RCC 7860 (cell line): ENCODE measurements around the gene TTC39A.

Experiments
- DNase-seq: peaks from one replicate; pipeline ENCODE4 v3.0.0-alpha.2; 2015; ENCODE audit warnings: low spot score
- FAIRE-seq: peaks from 2 replicates; lab custom pipeline; 2012; peaks lifted over from hg19 to GRCh38; lab: Jason Lieb, UNC

TTC39A gene

DNA sequence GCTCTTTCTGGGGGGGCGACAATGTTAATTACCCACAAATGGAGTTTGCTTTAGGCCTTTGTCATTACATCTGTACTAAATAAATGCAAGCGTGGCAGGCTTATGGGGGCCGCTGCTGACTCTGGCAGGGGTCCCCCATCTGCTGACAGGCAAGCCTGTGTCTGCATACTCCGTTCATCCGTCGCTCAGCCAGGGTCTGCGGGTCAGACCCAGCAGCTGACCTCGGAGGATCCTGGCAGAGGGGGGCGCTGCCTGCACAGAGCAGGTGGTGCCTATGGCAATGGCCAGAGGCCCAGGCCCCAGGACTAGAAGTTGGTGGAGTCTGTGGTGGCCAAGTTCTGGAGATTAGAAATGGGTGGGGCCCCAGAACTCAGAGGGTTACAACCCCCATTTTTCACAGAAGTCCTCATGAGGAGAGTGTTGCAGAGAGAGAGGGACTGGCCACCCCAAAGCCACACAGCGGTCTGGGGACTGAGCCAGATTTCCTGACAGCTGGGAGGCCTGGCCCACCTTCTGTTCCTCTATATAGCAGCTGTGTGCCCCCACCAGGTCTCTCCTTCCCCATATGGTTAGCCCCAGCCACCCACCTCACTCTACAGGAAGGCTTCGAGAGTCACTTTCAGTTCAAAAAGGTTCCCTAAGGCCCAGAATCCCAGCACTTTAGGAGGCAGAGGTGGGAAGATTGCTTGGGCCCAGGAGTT, 31.0 kb downstream of the TTC39A start:
- FAIRE-seq, result no peak
- DNase-seq, result no peak

DNA sequence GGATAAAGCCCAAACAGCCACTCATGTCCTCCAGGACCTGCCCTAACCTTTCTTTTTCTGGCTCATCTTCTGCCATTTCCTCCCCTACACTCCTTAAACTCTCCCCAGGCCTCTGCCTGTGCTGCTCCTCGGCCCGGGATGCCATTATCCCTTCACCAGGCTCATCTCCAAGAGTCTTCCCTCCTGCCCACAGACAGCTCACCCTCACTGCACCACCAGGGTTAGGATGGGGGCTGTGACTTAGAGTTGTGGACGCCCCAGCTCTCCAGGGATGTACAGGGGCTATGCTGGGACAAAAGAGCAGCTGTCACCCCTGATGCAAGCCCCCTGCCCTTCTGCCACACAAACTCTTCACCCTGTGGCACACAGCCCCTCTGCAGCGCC, 32.0 kb downstream of the TTC39A start:
- no peak for DNase-seq
- FAIRE-seq, result no peak

DNA sequence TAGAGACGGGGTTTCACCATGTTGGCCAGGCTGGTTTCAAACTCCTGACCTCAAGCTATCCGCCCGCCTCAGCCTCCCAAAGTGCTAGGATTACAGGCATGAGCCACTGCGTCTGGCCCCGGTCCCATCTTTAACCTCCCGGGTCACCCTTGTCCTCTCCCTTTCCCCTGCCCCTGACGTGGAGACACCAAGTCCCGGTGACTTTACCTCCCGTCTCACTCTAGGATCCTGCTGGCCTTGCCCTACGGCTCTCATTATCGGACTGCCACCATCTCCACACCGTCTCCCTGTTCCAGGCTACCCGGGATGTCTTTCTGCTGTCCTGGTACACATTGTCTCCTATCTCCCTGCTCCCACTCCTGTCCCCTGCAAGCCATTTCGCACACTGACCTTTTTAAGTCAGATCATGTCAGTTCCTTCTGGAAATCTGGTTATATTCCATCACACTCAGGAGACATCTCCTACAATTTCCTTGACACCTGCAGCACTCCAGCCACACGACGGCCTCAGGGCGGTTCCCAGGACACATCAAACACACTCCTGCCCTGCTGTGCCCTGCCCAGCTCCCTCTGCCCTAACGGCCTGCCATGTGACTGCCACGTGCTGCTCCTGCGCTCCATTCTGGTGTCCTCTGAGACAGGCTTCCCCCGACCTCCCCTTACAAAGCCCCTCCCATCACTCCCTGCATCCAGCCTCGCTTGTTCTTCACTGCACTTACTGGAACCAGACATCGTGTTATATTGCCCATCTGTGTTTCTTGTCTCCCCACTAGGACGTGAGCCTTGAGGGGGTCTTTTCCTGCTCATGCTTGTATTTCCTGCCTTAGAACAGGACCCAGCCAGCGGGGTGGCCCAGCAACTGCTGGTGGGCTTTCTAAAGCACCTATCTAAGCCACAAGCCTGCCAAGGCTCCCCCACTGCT, 32.7 kb downstream of the TTC39A start:
- FAIRE-seq (no peak), DNase-seq (no peak)

DNA sequence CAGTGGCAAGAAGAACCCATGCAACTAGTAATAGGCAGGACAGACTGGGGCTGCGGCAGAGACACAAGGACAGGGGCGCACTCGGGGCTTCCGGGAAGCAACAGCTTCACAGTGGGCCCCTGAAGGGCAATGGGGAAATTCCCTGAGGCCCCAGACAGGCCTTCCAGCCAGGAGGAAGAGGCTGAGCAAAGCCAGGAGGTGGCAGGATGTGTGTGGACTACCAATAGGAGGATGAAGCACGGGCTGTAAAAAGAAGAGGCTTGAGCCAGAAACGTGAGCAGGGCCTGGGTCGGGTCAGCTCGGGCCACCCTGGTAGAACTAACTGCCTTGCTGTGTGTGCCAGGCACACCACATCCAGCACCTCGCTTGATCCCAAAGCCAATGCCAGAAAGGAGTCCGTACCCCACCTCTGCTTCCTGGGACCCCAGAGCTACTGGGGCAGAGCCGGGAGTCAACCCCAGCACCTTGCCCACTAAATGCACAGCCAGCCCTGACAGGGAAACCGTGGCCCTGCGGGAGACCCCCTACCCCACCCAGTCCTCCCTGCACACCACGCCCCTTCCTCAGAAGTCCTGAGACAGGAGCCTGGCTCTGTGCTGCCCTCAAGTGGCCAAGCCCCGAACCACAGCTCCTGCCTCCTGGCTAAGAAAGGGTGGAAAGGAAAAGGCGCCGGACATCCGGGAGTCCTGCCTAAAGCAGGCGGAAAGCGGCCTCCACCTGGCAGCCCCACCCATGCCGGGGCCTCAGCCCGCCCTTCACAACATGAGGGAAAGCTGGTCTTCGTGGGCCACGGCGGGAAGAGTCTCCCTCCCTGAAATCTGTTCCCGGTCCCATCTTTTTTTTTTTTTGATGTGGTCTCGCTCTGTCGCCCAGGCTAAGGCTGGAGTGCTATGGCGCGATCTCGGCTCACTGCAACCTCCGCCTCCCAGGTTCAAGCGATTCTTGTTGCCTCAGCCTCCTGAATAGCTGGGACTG, 33.7 kb downstream of the TTC39A start:
- no peak for FAIRE-seq
- peak; percentile 62 for DNase-seq

DNA sequence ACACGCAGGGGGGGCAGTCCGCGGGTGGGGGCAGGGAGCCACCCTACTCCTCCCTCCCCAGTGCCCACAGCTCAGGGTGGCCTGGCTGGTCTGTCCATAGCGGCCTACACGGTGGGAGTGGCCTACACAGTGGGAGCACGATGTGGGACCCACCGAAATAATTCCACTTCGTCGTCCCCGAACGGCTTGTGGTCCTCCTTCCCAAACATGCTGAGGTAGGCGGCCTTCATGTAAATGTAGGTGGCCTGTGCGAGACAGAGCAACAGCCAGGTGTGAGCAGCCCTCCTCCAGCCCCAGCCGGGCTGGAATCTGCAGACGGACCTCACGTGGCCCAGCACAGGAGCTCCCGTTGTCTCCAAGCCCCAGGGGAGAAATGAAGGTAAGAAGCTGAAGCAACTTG, 34.4 kb downstream of the TTC39A start:
- no peak for DNase-seq
- FAIRE-seq, result no peak

DNA sequence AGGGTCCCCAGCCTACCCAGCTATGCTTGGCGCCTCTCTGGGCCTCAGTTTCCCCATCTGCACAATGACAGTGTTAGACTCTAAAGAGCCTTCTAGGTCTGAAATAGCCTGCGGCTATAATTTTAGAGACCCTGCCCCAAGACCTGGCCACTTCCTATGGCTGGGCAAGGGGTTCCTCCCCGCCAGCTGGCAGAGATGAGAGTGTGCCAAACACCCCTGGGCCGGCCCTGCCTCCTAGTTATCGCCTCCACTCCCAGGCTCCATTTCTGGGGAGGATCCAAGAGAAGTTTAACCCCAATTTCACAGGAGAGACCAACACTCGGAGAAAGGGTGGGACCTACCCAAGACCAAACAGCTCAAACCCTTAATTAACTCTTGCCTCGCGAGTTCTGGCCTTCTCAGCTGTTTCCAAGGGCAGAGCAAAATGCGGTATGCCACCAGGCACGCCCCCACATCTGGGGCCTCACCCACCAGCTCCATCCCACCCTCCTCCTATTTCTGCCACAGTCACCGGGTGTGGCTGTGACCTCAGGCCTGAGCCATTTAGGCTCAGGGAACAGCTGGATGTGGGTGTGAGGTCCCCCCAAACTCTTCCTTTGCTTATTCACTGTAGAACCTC, 35.7 kb downstream of the TTC39A start:
- DNase-seq, result no peak
- FAIRE-seq, result no peak

DNA sequence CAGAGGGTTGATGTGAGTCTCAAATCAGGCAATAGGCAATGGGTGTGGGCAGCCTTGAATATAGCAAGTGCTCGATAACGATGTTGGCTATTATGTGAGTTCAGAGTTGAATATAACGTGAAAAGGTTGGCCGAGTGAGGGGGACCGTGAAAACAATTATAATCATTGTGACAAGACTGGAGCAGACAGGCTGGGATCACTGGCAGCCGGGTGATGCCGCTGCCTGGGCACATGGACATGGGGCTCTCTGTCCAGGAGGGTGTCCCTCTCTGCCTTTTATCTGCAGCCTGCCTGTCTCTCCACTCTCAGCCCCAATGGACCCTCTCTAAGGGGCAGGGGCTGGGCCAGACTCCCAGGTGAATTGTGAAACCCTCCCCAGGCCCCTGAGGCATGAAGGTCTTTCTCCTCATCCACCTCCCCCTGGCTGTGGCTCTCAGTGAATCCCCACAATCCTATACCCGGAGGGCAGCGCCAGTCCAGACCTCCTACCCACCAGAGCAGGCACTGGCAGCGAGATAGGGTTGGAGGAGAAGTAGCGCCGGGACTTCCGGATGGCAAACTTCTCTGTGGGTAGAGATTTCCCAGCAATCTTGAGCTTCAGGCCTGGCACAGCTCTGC, 36.4 kb downstream of the TTC39A start:
- DNase-seq (no peak), FAIRE-seq (no peak)

DNA sequence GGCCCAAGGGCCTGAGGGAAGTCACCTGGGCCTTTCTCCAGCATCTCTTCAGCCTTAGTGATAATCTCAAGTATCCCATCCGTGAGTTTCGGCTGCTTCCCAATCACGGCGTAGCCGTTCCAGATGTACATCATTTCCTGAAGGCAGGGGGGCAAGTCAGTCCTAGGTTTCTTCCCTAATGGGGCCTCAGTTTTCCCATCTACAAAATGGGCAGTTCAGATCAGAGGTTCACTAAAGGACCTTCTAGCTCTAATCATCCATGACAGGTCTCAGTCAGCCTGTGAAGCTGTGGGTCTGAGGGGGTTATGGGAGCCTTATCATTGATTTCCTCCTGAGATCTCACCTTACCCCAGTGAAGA, 39.9 kb downstream of the TTC39A start:
- DNase-seq (no peak), FAIRE-seq (no peak)

DNA sequence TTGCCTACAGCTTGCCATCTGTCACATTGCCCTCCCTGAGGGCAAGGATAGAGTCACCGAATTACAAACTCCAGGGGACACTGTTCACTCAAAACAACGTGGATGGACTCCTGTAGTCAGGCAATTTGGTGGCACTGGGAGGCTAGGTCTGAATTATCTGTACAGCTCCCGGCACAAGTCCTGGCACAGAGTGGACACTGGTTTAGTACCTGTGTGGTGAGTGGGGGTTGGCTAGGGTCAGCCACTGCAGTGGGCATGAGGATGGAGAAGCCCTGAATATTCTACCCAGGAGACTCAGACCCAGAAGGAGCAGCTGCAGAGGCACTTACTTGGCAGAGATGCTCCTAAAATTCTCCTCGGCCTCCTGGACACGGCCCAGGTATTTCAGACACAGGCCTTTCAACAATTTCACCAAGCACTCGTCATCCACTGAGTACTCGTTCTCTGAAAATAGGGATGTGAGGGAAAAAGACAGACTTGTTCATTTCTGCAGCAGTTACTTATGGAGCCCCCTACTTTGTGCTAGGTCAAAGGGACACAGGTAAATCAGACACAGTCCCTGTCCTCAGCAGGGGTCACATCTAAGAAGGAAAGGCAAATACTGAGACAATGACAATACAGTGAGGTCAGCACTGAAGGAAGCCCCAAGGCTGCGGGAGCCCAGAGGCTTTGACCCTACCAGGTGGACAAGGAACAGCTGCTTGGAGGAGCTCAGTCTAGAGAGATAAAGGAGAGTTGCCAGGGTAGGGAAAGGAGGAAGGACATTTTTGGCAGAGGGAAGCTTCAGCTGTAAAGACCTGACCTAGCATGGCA, 40.5 kb downstream of the TTC39A start:
- DNase-seq, result no peak
- no peak for FAIRE-seq

DNA sequence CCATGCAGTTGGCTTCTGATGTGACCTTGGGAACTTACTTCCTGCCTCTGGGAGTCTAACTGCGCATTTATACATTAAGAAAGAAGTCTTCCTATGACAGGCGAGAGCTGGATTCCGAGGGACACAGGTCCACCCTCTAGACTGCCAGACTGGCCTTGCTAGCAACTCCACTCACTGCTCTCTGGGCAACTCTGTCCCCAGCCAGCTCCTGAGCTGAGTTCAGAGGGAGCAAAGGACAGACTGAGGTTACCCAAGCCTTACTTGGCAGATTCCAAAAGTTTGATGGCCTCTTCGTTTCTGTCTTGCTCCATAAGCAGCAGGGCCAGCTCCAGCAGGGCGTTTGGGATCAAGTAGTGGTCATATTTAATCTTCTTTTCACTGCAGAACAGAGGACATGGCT, 41.8 kb downstream of the TTC39A start:
- DNase-seq, result no peak
- FAIRE-seq, result no peak

DNA sequence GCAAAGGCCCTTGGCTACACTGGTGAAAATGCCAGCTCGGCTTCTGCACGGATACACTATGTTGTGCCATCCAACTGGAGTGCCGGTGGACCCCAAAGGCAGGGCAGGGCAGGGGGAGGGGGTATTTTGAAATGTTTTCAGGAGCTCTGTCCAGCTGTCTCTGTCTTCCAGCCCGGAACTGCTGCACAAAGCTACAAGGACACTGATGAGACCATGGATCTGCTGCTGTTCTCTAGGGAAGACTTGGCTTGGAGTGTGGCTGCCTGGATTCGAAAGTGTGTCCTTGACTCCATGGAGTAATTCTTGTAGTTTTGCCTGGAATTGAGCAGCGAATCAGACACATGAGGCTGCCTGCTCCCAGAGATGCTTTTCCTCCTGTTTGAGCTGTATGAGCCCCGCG, 42.4 kb downstream of the TTC39A start:
- DNase-seq (no peak), FAIRE-seq (no peak)

DNA sequence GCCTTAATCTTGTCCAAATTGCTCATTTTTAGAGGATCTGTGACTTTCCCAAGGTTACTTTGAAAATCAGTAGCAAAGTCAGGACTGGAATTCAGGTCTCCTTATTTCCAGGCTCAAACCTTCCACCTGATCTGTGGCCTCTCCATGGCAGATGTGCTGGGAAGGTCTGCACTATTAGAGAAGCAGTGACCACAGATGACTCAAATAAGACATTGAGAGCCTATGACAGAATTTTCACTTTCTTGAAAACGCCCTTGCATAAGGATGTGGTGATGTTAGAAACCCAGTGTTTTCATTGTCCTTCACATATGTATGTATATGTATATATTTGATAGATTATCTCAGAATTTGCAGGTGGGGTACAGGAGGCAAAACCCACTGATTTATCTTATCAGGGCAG, 45.3 kb downstream of the TTC39A start:
- no peak for DNase-seq
- no peak for FAIRE-seq

DNA sequence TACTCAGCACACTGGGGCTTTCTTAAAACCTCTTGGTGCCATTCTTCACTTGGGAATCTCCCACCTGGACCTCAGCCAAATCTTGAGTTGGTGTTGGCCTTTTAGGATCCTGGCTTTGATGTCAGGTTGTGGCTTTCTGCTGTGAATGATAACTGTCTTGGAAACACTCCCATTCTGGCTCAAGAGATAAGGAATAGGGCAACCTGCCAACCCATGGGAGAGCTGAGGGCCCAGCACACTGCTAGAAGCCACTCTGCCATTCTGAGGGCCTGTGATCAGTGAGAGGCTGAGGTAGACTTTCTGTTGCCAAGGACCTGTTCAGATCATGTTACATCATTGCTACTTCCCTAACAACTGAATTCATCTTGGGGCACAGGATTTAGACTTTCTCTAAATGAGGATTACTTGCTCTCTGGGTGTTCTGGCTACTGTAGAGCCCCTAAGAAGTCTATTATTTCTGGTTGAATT, 45.8 kb downstream of the TTC39A start:
- peak; percentile 78 for FAIRE-seq
- peak; percentile 87 for DNase-seq

DNA sequence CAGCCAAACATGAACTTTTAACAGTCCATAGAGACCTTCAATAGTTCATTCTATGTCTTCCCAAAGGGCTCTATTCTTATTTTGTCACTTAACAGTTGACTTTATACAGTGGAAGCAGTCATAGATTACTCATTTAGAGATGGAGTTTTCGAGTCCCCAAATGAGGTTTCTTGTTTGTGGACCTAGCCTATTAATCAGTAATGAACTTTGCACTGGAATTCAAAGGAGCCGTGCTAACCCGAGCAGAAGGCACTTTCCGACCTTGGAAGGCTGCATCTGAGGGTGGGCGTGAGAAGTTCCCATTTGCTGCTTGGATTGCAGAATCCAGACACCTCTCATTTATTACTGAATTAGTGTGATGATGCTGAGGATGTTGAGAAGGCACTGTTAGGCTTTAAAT, 46.4 kb downstream of the TTC39A start:
- DNase-seq (peak; percentile 28), FAIRE-seq (no peak)

DNA sequence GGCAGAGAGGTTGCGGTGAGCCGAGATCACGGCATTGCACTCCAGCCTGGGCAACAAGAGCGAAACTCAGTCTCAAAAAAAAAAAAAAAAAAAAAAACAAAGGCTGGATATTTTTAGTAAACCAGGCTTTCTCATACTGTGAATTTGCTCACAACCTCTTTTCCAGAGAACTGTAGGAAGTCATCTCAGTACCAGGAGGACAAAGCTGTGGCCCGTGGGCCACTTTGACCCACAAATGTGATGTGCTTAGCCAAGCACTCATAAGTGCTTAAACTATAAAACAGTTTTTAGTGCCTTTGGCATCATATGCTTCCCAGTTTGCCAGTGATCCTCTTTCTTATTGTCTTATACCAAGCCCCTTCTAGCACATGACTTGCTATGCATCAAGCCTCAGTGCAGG, 47.8 kb downstream of the TTC39A start:
- DNase-seq (no peak), FAIRE-seq (no peak)

DNA sequence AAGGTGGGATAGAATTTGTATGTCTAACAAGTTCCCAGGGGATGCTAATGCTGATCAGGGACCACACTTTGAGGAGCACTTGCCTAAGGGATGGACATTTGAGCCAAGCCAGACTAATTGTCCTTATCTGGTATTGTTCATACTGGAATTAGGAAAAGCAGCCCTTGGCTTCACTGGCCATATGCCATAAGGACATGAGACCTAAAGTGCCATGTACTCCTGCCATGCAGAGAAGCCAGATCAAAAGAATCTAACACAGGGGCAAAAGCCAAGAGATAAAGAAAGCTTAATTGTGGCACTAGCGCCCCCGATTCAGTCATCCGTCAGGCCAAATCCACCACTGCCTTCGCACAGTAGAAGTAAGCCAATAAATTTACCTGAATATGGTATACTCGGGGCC, 48.6 kb downstream of the TTC39A start:
- no peak for DNase-seq

DNA sequence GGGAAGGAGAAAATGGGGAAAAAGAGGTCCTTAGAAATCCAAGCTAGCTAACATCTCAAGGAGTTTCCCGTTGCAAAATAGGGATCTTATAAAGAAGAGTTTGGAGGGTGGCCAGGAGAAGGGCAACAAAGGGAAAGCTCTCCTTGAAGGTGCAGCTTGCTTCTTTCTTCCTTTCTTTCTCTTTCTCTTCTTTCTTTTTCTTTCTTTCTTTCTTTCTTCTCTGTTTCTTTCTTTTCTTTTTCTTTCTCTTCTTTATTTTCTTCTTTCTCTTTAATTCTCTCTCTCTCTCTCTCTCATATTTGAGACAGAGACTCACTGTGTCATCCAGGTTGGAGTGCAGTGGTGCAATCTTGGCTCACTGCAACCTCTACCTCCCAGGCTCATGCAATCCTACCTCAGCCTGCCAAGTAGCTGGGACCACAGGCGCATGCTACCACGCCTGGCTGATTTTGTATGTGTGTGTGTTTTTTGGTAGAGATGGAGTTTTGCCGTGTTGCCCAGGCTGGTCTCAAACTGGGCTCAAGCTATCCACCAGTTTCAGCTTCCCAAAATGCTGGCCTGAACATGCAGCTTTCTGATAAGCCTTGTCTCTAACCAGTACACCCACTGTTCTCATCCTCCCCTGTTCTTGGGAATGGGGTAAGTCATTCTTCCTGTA, 49.9 kb downstream of the TTC39A start:
- DNase-seq (peak; percentile 27), FAIRE-seq (peak; percentile 70)

More for the DNA sequence above, 48.6 kb downstream of the TTC39A start:
- no peak for FAIRE-seq

DNA sequence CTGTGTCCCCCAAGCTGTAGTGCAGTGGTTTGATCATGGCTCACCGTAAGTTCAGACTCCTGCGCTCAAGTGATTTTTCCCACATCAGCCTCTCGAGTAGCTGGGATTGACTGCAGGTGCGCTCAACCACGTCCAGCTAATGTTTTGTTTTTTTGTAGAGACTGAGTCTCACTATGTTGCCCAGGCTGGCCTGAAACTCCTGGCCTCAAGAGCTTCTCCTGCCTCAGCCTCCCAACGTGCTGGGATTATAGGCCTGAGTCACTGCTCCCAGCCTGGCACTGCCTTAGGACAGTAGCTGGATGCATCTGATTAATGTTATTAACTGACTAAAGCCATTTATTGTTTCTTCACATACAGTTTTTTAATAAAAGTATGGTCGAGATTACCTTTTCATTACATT, 54.1 kb downstream of the TTC39A start:
- DNase-seq (peak; percentile 67), FAIRE-seq (peak; percentile 71)

DNA sequence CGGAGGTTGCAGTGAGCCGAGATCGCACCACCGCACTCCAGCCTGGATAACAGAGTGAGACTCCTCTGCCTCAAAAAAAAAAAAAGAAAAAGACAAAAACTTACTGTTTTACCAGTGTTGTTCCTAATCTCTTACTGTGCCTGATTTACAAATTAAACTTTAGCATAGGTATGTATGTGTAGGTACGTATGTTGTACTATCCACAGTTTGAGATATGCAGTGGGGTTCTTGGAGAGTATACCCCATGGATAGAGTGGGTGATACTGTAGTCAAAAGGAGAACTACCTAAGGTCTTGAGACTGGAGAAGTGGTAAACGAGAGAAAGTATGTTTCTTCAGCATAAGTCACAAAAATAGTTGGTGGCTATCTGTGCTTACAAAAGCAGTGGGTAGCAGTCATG, 55.7 kb downstream of the TTC39A start:
- FAIRE-seq, result no peak
- DNase-seq, result no peak
